Fibroblast of the conjunctiva (primary cell): ENCODE data around the gene ATP8A1.

ENCODE experiments used
- DNase-seq: peaks from one replicate; pipeline ENCODE4 v3.0.0-alpha.2; 2010; ENCODE audit warnings: low read depth

The ATP8A1 gene

GRCh38 chr4:42649870-42650269 is 7.0 kb downstream of the ATP8A1 start:
- no peak for DNase-seq

- no peak for DNase-seq
Observed at GRCh38 chr4:42646999-42647541, 9.8 kb downstream of the ATP8A1 start.

GRCh38 chr4:42646013-42646784 is 10.7 kb downstream of the ATP8A1 start:
- no peak for DNase-seq

- DNase-seq, result no peak
Observed at GRCh38 chr4:42644897-42645296, 12.0 kb downstream of the ATP8A1 start.

GRCh38 chr4:42643685-42644084 is 13.2 kb downstream of the ATP8A1 start:
- no peak for DNase-seq

- no peak for DNase-seq
Observed at GRCh38 chr4:42642845-42643615, 13.9 kb downstream of the ATP8A1 start.

- DNase-seq, result no peak
Observed at GRCh38 chr4:42642101-42642797, 14.7 kb downstream of the ATP8A1 start.

GRCh38 chr4:42641656-42642055 is 15.2 kb downstream of the ATP8A1 start:
- no peak for DNase-seq

- DNase-seq, result no peak
Observed at GRCh38 chr4:42641161-42641560, 15.7 kb downstream of the ATP8A1 start.

GRCh38 chr4:42640613-42641012 is 16.3 kb downstream of the ATP8A1 start:
- no peak for DNase-seq

- no peak for DNase-seq
Observed at GRCh38 chr4:42638993-42639392, 17.9 kb downstream of the ATP8A1 start.

GRCh38 chr4:42638321-42638720 is 18.6 kb downstream of the ATP8A1 start:
- DNase-seq, result no peak

- DNase-seq, result no peak
Observed at GRCh38 chr4:42637867-42638266, 19.0 kb downstream of the ATP8A1 start.

GRCh38 chr4:42637104-42637503 is 19.8 kb downstream of the ATP8A1 start:
- DNase-seq, result no peak

GRCh38 chr4:42636645-42636949 is 20.3 kb downstream of the ATP8A1 start:
- no peak for DNase-seq

- DNase-seq, result no peak
Observed at GRCh38 chr4:42633605-42634388, 23.1 kb downstream of the ATP8A1 start.

GRCh38 chr4:42632653-42633382 is 24.1 kb downstream of the ATP8A1 start:
- DNase-seq, result no peak

- no peak for DNase-seq
Observed at GRCh38 chr4:42630908-42631307, 26.0 kb downstream of the ATP8A1 start.

- no peak for DNase-seq
Observed at GRCh38 chr4:42628740-42629139, 28.2 kb downstream of the ATP8A1 start.

- no peak for DNase-seq
Observed at GRCh38 chr4:42627885-42628646, 28.8 kb downstream of the ATP8A1 start.
